Posterior cingulate gyrus (tissue), 11 donors: ENCODE measurements around the gene CSTF3.
"Not testable (repeated sequence)": the region's sequence is repeated elsewhere in the genome, so short reads cannot be mapped to it uniquely, and the experiment has no call there.

Experiments used
- DNase-seq, 10 donors: peaks; one replicate each; pipeline versions ENCODE4 v3.0.0 to v3.0.0-alpha.2; 2020 to 2021; ENCODE audit warnings: mixed read lengths in 3 of 10
- intact Hi-C: fragments of 100-400 bp; cut with DNase I; formaldehyde crosslinking; loops from one replicate; pipeline ENCODE4 v1.15.1; 2023

CSTF3 gene

DNA sequence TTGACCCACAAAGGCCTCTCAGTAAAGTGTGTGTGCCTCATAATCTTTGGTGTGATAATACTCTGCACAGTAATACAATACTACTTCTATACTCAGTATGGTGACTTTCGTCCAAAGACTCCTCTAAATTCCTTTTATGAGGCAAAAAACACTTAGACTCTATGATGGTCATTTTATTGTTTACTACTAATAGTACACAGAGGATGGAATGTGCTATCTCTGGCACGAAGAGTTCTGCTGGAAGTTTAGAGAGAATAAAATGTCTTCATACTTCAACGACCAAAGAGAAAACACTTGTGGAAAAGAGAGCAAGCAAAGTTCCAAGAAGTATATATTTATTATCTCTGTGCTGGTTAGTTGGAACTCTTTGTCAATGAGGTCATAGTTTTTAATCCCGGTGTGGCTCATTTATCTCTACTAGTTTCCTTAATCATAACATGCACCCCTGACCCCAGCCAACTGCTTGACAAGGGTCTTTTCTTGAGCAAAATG is 7.5 kb upstream of the CSTF3 start:
- no peak for DNase-seq
- intact Hi-C loops, result loop anchor here (2.0 kb wide), 1 partner anchor 86 kb away; no protein-coding TSS in a partner anchor

GRCh38 chr11:33162831-33163230 is 1.6 kb upstream of the CSTF3 start:
- intact Hi-C loops, result loop anchor here (5.0 kb wide), 1 partner anchor 529 kb away; no protein-coding TSS in a partner anchor
- no peak for DNase-seq

GRCh38 chr11:33160587-33160986 is 693 bp downstream of the CSTF3 start:
- intact Hi-C loops, result loop anchor here (2.0 to 5.0 kb wide), 3 partner anchors 96 to 532 kb away; partner anchors contain the start of genes HIPK3 and TCP11L1
- no peak for DNase-seq

DNA sequence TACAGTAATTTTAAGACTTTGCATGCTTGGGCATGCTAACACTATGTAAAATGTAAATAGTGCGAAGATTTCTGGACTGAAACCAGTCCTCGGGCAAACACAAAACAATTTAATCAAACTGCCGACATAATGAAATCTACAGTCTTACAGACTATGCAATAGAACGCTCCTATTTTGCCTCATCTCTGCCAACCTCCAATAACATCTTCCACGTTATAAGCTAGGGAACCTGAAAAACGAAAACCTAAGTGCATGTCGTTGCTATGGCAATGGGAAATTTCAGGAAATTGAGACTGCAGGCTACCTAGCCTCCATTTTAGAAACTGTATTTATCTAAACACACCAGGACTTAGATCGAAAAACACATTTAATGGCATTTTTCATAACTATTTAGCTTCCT is 1.1 kb downstream of the CSTF3 start:
- intact Hi-C loops, result loop anchor here (2.0 to 5.0 kb wide), 3 partner anchors 97 to 532 kb away; partner anchors contain the start of genes HIPK3 and TCP11L1
- no peak for DNase-seq

DNA sequence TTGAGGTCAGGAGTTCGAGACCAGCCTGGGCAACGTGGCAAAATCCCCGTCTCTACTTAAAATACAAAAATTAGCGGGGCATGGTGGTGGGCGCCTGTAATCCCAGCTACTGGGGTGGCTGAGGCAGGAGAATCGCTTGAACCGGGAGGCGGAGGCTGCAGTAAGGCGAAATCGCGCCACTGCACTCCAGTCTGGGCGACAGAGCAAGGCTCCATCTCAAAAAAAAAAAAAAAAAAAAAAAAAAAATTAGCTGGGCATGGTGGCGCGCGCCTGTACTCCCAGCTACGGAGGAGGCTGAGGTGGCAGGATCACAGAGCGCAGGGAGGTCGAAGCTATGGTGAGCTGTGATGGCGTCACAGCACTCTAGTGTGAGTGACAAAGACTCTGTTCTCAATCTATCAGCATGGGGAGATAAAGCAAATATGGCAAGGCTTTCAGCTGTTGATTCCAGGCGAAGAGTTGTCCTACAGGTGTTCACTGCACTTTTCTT is 1.9 kb downstream of the CSTF3 start:
- intact Hi-C loops, DNase-seq: not testable (repeated sequence)

DNA sequence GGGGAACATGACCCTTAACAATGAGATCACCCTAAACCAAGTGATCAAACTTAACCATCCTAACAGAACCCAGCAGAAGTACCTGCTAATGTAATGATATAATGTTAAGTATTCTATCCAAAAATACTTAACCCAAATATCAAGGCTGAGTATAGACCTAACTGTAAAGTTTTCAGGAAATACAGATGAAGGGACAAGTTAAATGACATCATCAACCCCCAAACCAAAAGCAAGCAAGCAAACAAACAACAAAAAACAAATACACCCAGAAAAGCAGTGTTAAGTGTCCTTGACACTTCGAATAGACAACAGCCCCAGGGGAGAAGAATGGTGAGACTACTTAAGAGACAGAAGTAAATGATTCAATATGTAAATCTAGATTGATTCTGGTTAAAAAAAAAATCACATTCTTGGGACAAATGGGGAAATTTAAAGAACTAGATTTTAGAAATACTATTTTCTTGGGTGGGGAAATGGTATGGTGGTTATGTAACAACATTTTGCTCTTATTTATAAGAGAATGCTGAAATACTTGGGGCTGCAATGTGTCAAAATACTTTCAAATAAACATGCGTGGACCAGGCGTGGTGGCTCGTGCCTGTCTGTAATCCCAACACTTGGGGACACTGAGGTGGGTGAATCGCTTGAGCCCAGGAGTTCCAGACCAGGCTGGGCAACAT is 2.5 kb downstream of the CSTF3 start:
- DNase-seq, result no peak
- intact Hi-C loops, result no loop called here

GRCh38 chr11:33157103-33158027 is 3.9 kb downstream of the CSTF3 start:
- no peak for DNase-seq

DNA sequence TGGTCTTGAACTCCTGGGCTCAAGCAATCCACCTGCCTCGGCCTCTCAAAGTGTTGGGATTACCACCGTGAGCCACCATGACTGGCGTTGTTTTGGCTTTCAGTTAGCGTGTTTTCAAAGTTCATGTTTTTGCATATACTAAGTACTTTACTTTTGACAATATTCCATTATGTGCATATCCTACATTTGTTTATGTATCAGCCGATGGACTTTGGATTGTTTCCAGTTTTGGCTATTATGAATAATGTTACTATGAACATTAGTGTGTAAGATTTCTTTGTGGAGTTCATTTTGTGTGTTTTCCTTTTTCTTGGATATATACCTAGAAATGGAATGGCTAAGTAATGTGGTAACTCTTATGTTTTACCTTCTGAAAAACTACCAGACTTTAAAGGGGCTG is 9.9 kb downstream of the CSTF3 start:
- intact Hi-C loops, result no loop called here
- DNase-seq, result no peak

More at GRCh38 chr11:33157103-33158027, 3.9 kb downstream of the CSTF3 start:
- intact Hi-C loops, result no loop called here

DNA sequence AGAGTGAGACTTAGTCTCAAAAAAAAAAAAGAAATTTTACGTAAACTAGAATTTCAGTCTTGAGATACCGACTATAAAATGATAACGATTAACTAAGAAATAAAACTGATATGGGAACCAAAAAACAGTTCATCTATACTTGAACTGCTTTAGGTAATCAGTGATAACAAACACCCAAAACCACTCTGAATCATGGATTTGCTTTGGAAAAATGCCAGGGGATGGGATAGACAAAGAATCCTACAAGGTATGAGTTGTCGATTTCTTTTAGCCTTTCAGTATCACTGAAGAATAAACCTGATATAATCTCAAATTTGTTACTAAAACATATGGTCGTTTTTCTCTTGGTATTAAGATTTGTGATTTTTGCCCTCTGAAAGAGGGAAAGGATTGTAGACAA is 13.7 kb downstream of the CSTF3 start:
- no peak for DNase-seq
- intact Hi-C loops, result no loop called here

DNA sequence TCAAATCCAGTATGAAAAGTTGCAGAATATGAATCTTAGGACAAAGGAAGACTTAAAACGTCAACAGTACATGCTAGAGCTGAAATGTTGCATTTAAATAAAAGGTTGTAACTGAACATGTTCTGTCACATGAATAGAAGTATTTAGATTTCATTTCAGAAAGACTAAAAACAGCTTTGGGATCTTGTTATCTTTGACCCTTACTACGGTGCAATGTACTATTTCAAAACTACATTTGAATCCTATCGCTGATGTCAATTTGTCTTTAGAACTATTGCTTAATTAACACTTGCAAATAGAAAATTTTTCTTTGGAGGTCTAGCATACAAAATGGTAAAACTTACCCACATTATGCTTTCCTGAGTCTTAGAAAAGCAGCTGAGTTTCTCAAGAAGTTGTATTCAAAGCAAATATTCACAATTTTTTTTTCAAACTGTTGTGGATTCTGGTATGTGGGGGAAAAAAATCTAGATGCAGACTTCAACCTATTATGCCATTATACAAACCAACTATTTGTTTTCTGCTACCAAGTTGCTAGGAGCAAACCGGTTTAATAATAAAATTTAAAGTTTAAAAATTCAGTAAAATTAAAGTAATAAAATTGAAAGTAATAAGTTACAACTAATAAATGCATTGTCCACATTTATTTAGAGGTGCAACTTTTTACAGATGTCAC is 25.4 kb downstream of the CSTF3 start:
- DNase-seq, result no peak
- intact Hi-C loops, result no loop called here

GRCh38 chr11:33135216-33135615 is 26.1 kb downstream of the CSTF3 start:
- intact Hi-C loops, result no loop called here
- no peak for DNase-seq

- intact Hi-C loops, result no loop called here
- DNase-seq, result no peak
Measured at GRCh38 chr11:33134276-33134675, 27.0 kb downstream of the CSTF3 start.

GRCh38 chr11:33133761-33134160 is 27.5 kb downstream of the CSTF3 start:
- intact Hi-C loops, result no loop called here

GRCh38 chr11:33132510-33132909 is 28.8 kb downstream of the CSTF3 start:
- intact Hi-C loops, result no loop called here
- DNase-seq, result no peak

More at GRCh38 chr11:33133761-33134160, 27.5 kb downstream of the CSTF3 start:
- DNase-seq, result no peak

- no peak for DNase-seq
Measured at GRCh38 chr11:33128739-33129138, 32.5 kb downstream of the CSTF3 start.

GRCh38 chr11:33125611-33126010 is 35.7 kb downstream of the CSTF3 start:
- DNase-seq, result no peak
- intact Hi-C loops, result no loop called here

More at GRCh38 chr11:33128739-33129138, 32.5 kb downstream of the CSTF3 start:
- intact Hi-C loops, result no loop called here

DNA sequence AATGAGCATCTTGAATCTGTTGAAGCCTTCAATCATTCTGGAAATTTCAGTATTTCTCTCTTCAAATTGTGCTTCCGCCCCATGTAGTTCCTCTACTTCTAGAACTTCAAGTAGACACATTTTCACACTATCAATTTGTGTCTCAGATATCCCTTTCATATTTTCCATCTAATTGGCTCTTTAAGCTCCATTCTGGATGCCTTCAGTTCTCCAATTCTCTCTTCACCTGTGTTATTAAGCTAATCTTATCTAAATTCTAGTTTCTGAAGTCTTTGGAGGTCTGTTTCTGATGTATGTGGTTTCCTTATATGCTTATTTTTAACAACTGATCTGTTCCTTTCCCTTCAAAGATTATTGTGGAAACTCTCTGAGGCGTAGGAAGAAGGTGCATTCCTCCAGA is 36.3 kb downstream of the CSTF3 start:
- intact Hi-C loops, result no loop called here
- no peak for DNase-seq

- intact Hi-C loops, DNase-seq: not testable (repeated sequence)
Measured at GRCh38 chr11:33122696-33123095, 38.6 kb downstream of the CSTF3 start.

DNA sequence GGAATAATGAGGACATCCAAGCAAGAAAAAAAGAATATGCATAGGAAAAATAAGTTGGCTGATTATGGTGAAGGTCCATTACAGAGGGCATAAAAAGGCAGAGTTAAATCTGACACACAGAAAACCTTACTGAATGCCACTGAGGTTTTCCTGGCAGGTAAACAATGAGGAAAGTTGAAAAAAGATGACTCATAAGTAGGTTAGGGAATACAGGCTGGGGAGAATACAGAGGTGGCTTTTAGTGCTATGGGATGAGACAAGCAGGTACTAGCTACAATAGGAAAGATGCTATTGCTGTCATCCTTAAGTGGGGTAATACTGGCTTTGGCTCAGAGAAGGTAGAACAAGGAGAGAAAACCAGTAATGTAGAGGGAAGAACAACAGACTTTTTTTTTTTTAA is 44.7 kb downstream of the CSTF3 start:
- intact Hi-C loops, result no loop called here
- DNase-seq, result no peak

DNA sequence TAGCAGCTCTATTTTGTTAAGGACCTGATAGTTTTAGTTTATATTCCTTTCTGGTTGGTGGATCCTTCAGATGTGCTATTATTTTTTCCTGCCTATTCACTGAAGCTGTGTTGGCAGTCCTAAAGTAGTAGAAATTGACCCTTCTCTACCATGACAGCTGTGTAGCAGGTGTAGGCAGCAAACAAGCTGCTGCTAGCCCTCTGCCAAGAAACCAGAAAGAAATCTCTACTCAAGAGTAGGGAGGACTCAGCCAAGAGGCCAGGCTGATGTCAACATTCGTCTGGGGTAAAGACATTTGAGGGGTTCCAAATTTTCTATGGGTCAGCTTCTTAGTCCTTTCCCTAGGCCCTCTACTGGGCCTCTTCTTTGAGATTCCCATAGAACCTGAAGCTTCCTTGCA is 51.2 kb downstream of the CSTF3 start:
- DNase-seq, result no peak
- intact Hi-C loops, result no loop called here
